Smooth muscle cell (in vitro differentiated cells): ENCODE data around the gene CADM2. TPM values are rescaled to one million over a fixed set of nuclear protein-coding genes. Genes with fewer than 3 reads are reported as not detected.

Source experiments
- DNase-seq: peaks from one replicate; lab custom pipeline; 2025; ENCODE audit not compliant: unreplicated experiment; lab: John Stamatoyannopoulos, UW
- H2AFZ ChIP-seq: fragments of 200-600 bp; sonication (generic); 2 replicates; pipeline ENCODE4 v1.6.0; 2016; ENCODE audit warnings: antibody characterized with exemption, low read depth, mild to moderate bottlenecking
- H3F3A ChIP-seq: fragments of 200-600 bp; sonication (generic); 2 replicates; pipeline ENCODE4 v1.6.0; 2017; ENCODE audit warnings: antibody characterized with exemption, low read depth
- H3K27ac ChIP-seq: fragments of 200-600 bp; sonication (generic); 2 replicates; pipeline ENCODE4 v1.5.1; 2016; ENCODE audit warnings: low read depth, mild to moderate bottlenecking
- H3K27me3 ChIP-seq: fragments of 200-600 bp; sonication (generic); 2 replicates; pipeline ENCODE4 v1.6.1; 2016; ENCODE audit warnings: low read depth, mild to moderate bottlenecking
- H3K36me3 ChIP-seq: fragments of 200-600 bp; sonication (generic); 2 replicates; pipeline ENCODE4 v1.5.1; 2016; ENCODE audit warnings: low read depth
- H3K4me1 ChIP-seq: fragments of 200-600 bp; sonication (generic); 2 replicates; pipeline ENCODE4 v1.5.1; 2016; ENCODE audit warnings: low read depth
- H3K4me2 ChIP-seq: fragments of 200-600 bp; sonication (generic); 2 replicates; pipeline ENCODE4 v1.6.0; 2016; ENCODE audit warnings: mild to moderate bottlenecking
- H3K4me3 ChIP-seq: fragments of 200-600 bp; sonication (generic); 2 replicates; pipeline ENCODE4 v1.5.1; 2016; ENCODE audit warnings: mild to moderate bottlenecking
- H3K79me2 ChIP-seq: fragments of 200-600 bp; sonication (generic); 2 replicates; pipeline ENCODE4 v1.6.0; 2016; ENCODE audit warnings: low read depth, mild to moderate bottlenecking
- H3K9ac ChIP-seq: fragments of 200-600 bp; sonication (generic); 2 replicates; pipeline ENCODE4 v1.6.0; 2016; ENCODE audit warnings: low read depth
- H3K9me3 ChIP-seq: fragments of 200-600 bp; sonication (generic); replicated peaks from 2 replicates; pipeline ENCODE4 v1.5.1; 2016; ENCODE audit warnings: low read depth
- H4K20me1 ChIP-seq: fragments of 200-600 bp; sonication (generic); 2 replicates; pipeline ENCODE4 v1.6.0; 2016; ENCODE audit warnings: low read depth
- CTCF ChIP-seq: fragments of 200-600 bp; sonication (generic); IDR thresholded peaks from 2 replicates; pipeline ENCODE4 v1.5.1; 2017; ENCODE audit warnings: borderline replicate concordance, mild to moderate bottlenecking, antibody characterized with exemption; ENCODE audit not compliant: insufficient read depth, poor library complexity, severe bottlenecking
- WGBS: methylation state at CpG from one replicate; pipeline ENCODE4 v1.1.7; 2016; ENCODE audit warnings: low lambda C conversion rate; 5-methylcytosine and 5-hydroxymethylcytosine counted together
- polyA plus RNA-seq: library from polyadenylated mRNA; unstranded; fragments of >200 nt; fragmentation: Nextera tagmentation; extraction: Ambion mirVana; gene quantifications from 2 replicates; pipeline ENCODE4 v1.2.1, GENCODE V29; 2016
- total RNA-seq: library from RNA; depleted of rRNA; stranded (reverse); fragments of >200 nt; gene quantifications from 2 replicates; pipeline ENCODE4 v1.2.3, GENCODE V29; 2014

Gene CADM2
- total and polyA plus RNA-seq, 2 experiments from 2014 or later = 0.13 TPM; not detected in 1

DNA sequence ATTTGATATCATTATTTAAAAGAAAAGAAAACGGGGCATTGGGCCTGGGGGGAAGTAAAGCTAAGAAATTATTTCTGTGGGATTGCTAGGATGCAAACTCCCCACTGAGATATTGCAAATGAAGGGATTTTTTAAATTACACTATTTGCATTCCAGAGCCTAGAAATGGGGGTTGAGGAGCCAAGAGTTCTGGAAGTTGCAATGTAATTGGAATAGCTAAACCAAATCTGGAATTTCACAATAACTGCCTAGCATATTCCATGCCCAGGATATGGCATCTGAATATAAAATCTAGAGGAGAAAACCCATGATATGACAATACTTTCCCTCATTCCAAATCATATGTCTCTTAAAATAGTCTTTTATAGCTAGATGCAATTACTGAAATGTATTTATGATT is 93.0 kb downstream of the CADM2 start:
- Histone ChIP-seq H3F3A (no peaks in the 10 kb centered on the region), H3K79me2 (no peaks in the 10 kb centered on the region), H3K9ac (no peak overlapping the region), H3K9me3 (no peaks in the 10 kb centered on the region), H2AFZ (no peak overlapping the region), H3K4me2 (no peak overlapping the region), H3K4me1 (no peaks in the 10 kb centered on the region), H3K4me3 (no peak overlapping the region), H3K27ac (no peak overlapping the region), H3K36me3 (no peaks in the 10 kb centered on the region), H4K20me1 (no peaks in the 10 kb centered on the region), H3K27me3 (no peaks in the 10 kb centered on the region)
- 62% methylated on average over 1 of the region's 1 CpG for WGBS
- TF ChIP-seq CTCF = no peak
- DNase-seq = no peak

DNA sequence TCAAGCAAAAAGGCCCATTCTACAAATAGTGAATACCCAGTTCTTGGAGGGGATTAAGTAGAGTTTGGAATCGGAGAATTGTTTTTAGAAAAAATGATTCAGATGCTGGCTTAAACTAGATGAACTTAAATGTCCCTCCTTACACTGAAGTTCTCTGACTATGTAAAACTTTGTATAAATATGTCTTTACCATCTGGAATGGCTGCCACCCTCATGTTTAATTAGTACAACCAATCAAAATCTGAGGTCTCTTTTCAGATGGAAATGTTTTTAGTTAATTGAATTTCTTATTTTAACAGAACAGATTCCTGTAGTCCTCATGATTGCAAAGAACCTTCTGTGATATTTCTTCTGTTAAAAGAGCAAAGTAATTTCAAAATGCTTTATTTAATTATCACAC is 94.8 kb downstream of the CADM2 start:
- no peaks in the 10 kb centered on the region for H3F3A ChIP-seq
- DNase-seq = no peak
- H3K9me3 ChIP-seq = no peaks in the 10 kb centered on the region
- H3K79me2 ChIP-seq = no peaks in the 10 kb centered on the region
- no peaks in the 10 kb centered on the region for H4K20me1 ChIP-seq
- H3K27ac ChIP-seq = no peak overlapping the region
- H3K4me1 ChIP-seq = no peaks in the 10 kb centered on the region
- 100% methylated on average over 1 of the region's 1 CpG for WGBS
- TF ChIP-seq CTCF = no peak
- H3K9ac ChIP-seq = no peak overlapping the region
- no peak overlapping the region for H2AFZ ChIP-seq
- no peak overlapping the region for H3K4me2 ChIP-seq
- no peaks in the 10 kb centered on the region for H3K36me3 ChIP-seq
- no peak overlapping the region for H3K4me3 ChIP-seq
- H3K27me3 ChIP-seq = no peaks in the 10 kb centered on the region

DNA sequence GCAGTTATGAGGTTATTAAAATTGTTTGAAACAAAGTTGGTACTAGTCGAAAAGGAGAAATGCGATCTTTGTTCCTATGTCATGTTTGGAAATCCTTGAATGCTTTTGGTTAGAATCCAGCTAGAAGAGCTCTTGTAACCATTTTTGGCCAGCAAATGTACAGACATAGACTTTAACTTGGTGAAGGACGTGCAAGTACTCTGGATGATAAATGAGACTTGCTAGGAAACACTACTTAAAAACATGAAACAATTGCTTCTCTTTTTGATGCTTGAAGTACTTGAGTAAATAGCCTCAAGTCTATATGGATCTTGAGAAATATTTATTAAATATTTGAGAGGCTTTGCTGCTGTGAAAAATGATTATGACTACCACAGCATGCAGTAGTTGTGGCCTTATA is 95.8 kb downstream of the CADM2 start:
- Histone ChIP-seq H3K36me3 (no peaks in the 10 kb centered on the region), H3K9me3 (no peaks in the 10 kb centered on the region), H3K4me2 (no peak overlapping the region), H3K4me1 (no peaks in the 10 kb centered on the region), H4K20me1 (no peaks in the 10 kb centered on the region), H3K79me2 (no peaks in the 10 kb centered on the region), H2AFZ (no peak overlapping the region), H3F3A (no peaks in the 10 kb centered on the region), H3K27ac (no peak overlapping the region), H3K4me3 (no peak overlapping the region), H3K9ac (no peak overlapping the region), H3K27me3 (no peaks in the 10 kb centered on the region)
- no peak for DNase-seq
- WGBS = 95% methylated on average over 3 of the region's 3 CpGs
- TF ChIP-seq CTCF = no peak

DNA sequence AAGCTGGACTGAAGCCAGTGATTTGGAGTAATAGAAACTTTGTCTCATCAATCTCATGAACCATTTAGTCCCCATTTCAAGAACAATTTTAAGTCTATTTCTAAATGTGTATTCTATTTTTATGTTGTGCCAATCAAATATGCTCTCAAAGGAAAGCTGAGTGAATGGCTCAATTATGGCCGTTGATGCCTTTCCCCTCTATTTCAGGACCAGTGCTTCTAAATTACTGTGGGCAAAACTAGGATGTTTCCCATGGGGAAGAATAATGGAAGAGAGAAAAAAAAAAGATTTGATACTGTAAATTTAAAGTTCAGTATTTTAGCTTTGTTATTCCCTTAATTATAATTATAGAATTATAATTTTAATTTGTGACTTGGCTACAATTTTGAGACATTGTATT is 110.1 kb downstream of the CADM2 start:
- no peak for DNase-seq
- no peak overlapping the region for H3K27ac ChIP-seq
- no peak overlapping the region for H3K9ac ChIP-seq
- WGBS = 97% methylated on average over 1 of the region's 1 CpG
- no peaks in the 10 kb centered on the region for H3F3A ChIP-seq
- H3K4me3 ChIP-seq = no peak overlapping the region
- H3K9me3 ChIP-seq = no peaks in the 10 kb centered on the region
- no peaks in the 10 kb centered on the region for H3K4me1 ChIP-seq
- no peaks in the 10 kb centered on the region for H3K36me3 ChIP-seq
- H4K20me1 ChIP-seq = no peaks in the 10 kb centered on the region
- no peaks in the 10 kb centered on the region for H3K27me3 ChIP-seq
- TF ChIP-seq CTCF = no peak
- H3K4me2 ChIP-seq = no peak overlapping the region
- H2AFZ ChIP-seq = no peak overlapping the region
- H3K79me2 ChIP-seq = no peaks in the 10 kb centered on the region
